ENCODE measurements around the gene PFKFB4.
"Not testable (repeated sequence)": the region's sequence is repeated elsewhere in the genome, so short reads cannot be mapped to it uniquely, and the experiment has no call there.

The PFKFB4 gene

DNA sequence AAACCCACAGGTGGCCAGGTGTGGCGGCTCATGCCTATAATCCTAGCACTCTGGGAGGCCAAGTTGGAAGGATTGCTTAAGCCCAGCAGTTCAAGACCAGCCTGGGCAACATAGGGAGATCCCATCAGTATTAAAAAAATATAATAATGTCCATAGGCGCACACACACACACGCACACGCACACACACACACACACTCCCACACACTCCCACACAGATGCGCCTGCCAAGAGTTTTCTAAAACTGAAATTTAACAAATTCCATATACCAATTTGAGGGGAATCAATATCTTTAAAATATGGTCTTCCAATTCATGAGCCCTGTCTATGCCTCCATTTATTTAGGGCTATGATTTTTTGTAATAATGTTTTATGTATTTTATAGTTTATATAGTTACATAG is 69.7 kb downstream of the PFKFB4 start:
- Mint-ChIP-seq H3K27ac (no peak overlapping the region), H3K4me1 (no peaks in the 10 kb centered on the region)
- no peak for ATAC-seq

DNA sequence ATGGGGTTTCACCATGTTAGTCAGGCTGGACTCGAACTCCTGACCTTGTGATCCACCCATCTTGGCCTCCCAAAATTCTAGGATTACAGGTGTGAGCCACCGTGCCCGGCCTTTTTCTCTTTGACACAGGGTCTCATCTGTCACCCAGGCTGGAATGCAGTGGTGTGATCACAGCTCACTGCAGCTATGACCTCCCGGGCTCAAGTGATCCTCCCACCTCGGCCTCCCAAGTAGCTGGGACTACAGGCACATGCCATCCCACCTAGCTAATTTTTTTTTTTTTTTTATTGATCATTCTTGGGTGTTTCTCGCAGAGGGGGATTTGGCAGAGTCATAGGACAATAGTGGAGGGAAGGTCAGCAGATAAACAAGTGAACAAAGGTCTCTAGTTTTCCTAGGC is 73.8 kb downstream of the PFKFB4 start:
- not testable (repeated sequence) for ATAC-seq; DNase-seq; H3K4me3 Mint-ChIP-seq; H3K27ac Mint-ChIP-seq; H3K27me3 Mint-ChIP-seq; H3K36me3 Mint-ChIP-seq (ENCODE audit: low read depth); H3K9me3 Mint-ChIP-seq
- peaks cover 25% of the 10 kb centered on the region for H3K4me1 Mint-ChIP-seq

More for the DNA sequence above, 69.7 kb downstream of the PFKFB4 start:
- H3K9me3 Mint-ChIP-seq: no peaks in the 10 kb centered on the region
- no peak overlapping the region for H3K4me3 Mint-ChIP-seq
- H3K27me3 Mint-ChIP-seq: no peaks in the 10 kb centered on the region
- DNase-seq: no peak
- H3K36me3 Mint-ChIP-seq (ENCODE audit: low read depth): no peaks in the 10 kb centered on the region

GRCh38 chr3:48480891-48481290 is 75.7 kb downstream of the PFKFB4 start:
- H3K27me3 Mint-ChIP-seq; H3K4me3 Mint-ChIP-seq; ATAC-seq; H3K27ac Mint-ChIP-seq; H3K9me3 Mint-ChIP-seq; H3K36me3 Mint-ChIP-seq (ENCODE audit: low read depth); DNase-seq: not testable (repeated sequence)
- H3K4me1 Mint-ChIP-seq: peaks cover 35% of the 10 kb centered on the region

GRCh38 chr3:48478626-48479555 is 77.7 kb downstream of the PFKFB4 start:
- no peaks in the 10 kb centered on the region for H3K27me3 Mint-ChIP-seq
- no peaks in the 10 kb centered on the region for H3K9me3 Mint-ChIP-seq
- H3K27ac Mint-ChIP-seq: peak overlapping the region; percentile 91
- H3K4me1 Mint-ChIP-seq: peaks cover 39% of the 10 kb centered on the region
- peaks cover 2% of the 10 kb centered on the region for H3K36me3 Mint-ChIP-seq (ENCODE audit: low read depth)
- ATAC-seq (peak; percentile 76), DNase-seq (peak; percentile 57)
- H3K4me3 Mint-ChIP-seq: peak overlapping the region; percentile 70

DNA sequence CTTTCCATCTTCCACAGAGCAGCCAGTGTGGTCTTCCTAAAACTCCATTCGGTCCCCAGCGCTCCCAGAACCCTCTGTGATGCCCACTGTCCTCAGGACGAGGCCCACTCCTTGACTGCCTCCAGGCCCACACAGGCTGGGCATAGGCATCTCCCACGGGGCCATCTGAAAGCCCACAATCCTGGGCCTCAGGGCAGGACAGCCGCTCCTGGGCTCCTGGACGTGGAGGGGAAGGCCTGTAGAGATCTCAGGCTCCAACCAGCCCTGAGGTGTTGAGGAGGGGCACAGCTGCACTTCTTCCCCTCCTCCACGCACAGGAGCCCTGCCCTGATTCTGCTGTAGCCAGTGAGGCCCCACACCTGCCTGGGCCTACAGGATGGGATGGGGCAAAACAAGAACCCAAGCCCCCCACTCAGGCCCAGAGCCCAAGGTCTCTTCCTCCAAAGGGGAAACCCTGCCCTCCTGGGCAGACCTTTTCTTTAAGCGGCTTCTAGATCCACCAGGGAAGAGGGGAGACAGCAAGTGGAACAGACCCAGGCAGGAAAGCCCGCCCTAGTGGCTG is 78.6 kb downstream of the PFKFB4 start:
- Mint-ChIP-seq H3K27ac (peak overlapping the region; percentile 91), H3K9me3 (no peaks in the 10 kb centered on the region), H3K4me1 (peaks cover 48% of the 10 kb centered on the region), H3K4me3 (peak overlapping the region; percentile 70), H3K27me3 (no peaks in the 10 kb centered on the region), H3K36me3 (ENCODE audit: low read depth) (peaks cover 2% of the 10 kb centered on the region)
- no peak for ATAC-seq
- no peak for DNase-seq

DNA sequence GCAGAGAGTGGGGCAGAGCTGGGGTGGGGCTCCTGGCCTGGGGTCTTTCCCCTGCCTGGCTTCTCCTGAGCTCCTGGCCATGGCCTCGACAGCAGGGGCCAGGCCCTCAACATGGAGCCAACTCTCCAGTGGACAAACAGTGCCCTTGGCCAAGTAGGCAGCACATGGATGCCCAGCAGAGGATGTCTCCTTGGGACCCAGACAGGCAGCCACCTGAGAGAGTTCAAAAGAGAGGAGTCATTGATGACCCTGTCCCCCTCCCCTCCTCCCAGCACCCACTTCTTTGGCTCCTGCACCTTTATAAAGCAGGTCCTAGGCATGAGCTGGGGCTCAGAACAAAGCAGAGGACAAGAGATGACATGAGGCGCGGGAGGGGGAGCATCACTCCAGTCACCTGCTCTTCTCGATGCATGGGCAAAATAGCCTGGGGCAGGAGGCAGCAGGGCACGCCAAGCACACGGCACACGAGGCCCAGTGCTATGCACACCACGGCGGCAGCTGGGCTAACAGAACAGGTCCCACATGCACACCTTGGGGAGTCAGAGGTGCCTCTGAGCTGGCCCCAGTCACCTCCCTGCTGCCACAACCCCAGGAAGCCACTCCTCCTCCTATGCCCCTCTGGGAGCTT is 80.1 kb downstream of the PFKFB4 start:
- no peaks in the 10 kb centered on the region for H3K27me3 Mint-ChIP-seq
- peaks cover 4% of the 10 kb centered on the region for H3K36me3 Mint-ChIP-seq (ENCODE audit: low read depth)
- ATAC-seq (no peak), DNase-seq (no peak)
- peaks cover 55% of the 10 kb centered on the region for H3K4me1 Mint-ChIP-seq
- no peak overlapping the region for H3K4me3 Mint-ChIP-seq
- H3K9me3 Mint-ChIP-seq: no peaks in the 10 kb centered on the region
- H3K27ac Mint-ChIP-seq: peak overlapping the region; percentile 91

- ATAC-seq (no peak), DNase-seq (no peak)
- Mint-ChIP-seq H3K27me3 (no peaks in the 10 kb centered on the region), H3K9me3 (no peaks in the 10 kb centered on the region), H3K4me1 (peaks cover 61% of the 10 kb centered on the region), H3K27ac (no peak overlapping the region), H3K4me3 (no peak overlapping the region), H3K36me3 (ENCODE audit: low read depth) (peaks cover 4% of the 10 kb centered on the region)
Measured at GRCh38 chr3:48475188-48475587, 81.4 kb downstream of the PFKFB4 start.

DNA sequence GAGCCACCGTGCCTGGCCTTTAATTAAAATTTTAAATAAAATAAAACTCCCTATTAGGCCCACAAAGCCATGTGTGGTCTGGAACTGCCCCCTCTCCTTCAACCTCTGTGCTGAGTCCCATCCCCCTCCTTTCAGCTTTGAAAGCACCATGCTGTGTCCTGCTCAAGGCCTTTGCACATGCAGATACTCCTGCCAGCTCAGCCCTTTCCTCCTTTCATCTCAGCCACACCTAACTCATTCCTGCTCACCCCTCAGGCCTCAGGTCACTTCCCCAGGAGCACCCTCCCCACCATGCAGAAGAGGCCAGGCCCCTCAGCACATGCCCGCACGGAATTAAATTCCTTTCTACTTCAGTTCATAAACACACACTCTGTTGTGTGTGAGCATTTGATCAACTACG is 82.0 kb downstream of the PFKFB4 start:
- Mint-ChIP-seq H3K27ac (peak overlapping the region; percentile 63), H3K9me3 (no peaks in the 10 kb centered on the region), H3K27me3 (no peaks in the 10 kb centered on the region), H3K4me1 (peaks cover 61% of the 10 kb centered on the region), H3K4me3 (no peak overlapping the region), H3K36me3 (ENCODE audit: low read depth) (peaks cover 4% of the 10 kb centered on the region)
- no peak for ATAC-seq
- no peak for DNase-seq

GRCh38 chr3:48474031-48474430 is 82.6 kb downstream of the PFKFB4 start:
- not testable (repeated sequence) for H3K36me3 Mint-ChIP-seq (ENCODE audit: low read depth); H3K4me3 Mint-ChIP-seq; H3K27me3 Mint-ChIP-seq; ATAC-seq; DNase-seq; H3K9me3 Mint-ChIP-seq
- peak overlapping the region; percentile 97 for H3K27ac Mint-ChIP-seq
- peaks cover 61% of the 10 kb centered on the region for H3K4me1 Mint-ChIP-seq

GRCh38 chr3:48473617-48473952 is 83.0 kb downstream of the PFKFB4 start:
- Mint-ChIP-seq H3K4me3 (peak overlapping the region; percentile 86), H3K36me3 (ENCODE audit: low read depth) (peaks cover 8% of the 10 kb centered on the region), H3K27ac (peak overlapping the region; percentile 97), H3K9me3 (no peaks in the 10 kb centered on the region), H3K27me3 (no peaks in the 10 kb centered on the region), H3K4me1 (peaks cover 61% of the 10 kb centered on the region)
- no peak for DNase-seq
- ATAC-seq: no peak

GRCh38 chr3:48472923-48473616 is 83.5 kb downstream of the PFKFB4 start:
- Mint-ChIP-seq H3K27me3 (no peaks in the 10 kb centered on the region), H3K27ac (peak overlapping the region; percentile 97), H3K9me3 (no peaks in the 10 kb centered on the region), H3K4me3 (peak overlapping the region; percentile 86), H3K4me1 (peaks cover 61% of the 10 kb centered on the region), H3K36me3 (ENCODE audit: low read depth) (peaks cover 12% of the 10 kb centered on the region)
- DNase-seq: peak; percentile 97
- ATAC-seq: peak; percentile 91

- H3K4me1 Mint-ChIP-seq: peaks cover 61% of the 10 kb centered on the region
- no peaks in the 10 kb centered on the region for H3K9me3 Mint-ChIP-seq
- no peak for DNase-seq
- no peaks in the 10 kb centered on the region for H3K27me3 Mint-ChIP-seq
- peak overlapping the region; percentile 86 for H3K4me3 Mint-ChIP-seq
- H3K36me3 Mint-ChIP-seq (ENCODE audit: low read depth): peaks cover 17% of the 10 kb centered on the region
- ATAC-seq: peak; percentile 13
- H3K27ac Mint-ChIP-seq: peak overlapping the region; percentile 97
Measured at GRCh38 chr3:48472673-48472922, 84.0 kb downstream of the PFKFB4 start.

DNA sequence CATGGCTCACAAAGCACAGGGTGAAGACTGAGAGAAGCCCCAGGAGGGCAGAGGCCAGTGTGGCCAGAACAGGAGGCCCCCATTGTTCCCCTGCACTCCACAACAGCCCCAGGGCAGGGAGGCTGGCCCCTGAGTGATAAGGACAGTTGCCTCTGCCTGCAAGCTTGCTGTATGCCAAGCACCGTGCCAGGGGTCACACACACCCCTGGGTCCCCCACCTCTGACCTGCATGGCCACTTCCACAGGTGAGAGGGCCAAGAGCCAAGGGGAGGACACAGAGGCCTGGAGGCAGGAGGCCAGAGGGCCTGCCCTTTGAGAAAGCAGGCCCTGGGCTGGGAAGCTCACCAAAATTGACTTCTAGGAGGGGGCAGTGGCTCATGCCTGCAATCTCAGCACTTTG is 86.3 kb downstream of the PFKFB4 start:
- H3K27me3 Mint-ChIP-seq: no peaks in the 10 kb centered on the region
- peaks cover 31% of the 10 kb centered on the region for H3K36me3 Mint-ChIP-seq (ENCODE audit: low read depth)
- ATAC-seq (no peak), DNase-seq (no peak)
- no peaks in the 10 kb centered on the region for H3K9me3 Mint-ChIP-seq
- H3K4me3 Mint-ChIP-seq: peak overlapping the region; percentile 35
- peak overlapping the region; percentile 80 for H3K27ac Mint-ChIP-seq
- peaks cover 69% of the 10 kb centered on the region for H3K4me1 Mint-ChIP-seq

- H3K9me3 Mint-ChIP-seq: no peaks in the 10 kb centered on the region
- H3K4me1 Mint-ChIP-seq: peaks cover 65% of the 10 kb centered on the region
- ATAC-seq: no peak
- H3K27ac Mint-ChIP-seq: peak overlapping the region; percentile 80
- DNase-seq: no peak
- peaks cover 31% of the 10 kb centered on the region for H3K36me3 Mint-ChIP-seq (ENCODE audit: low read depth)
- H3K27me3 Mint-ChIP-seq: no peaks in the 10 kb centered on the region
- peak overlapping the region; percentile 35 for H3K4me3 Mint-ChIP-seq
Measured at GRCh38 chr3:48469046-48469915, 87.3 kb downstream of the PFKFB4 start.

Data from activated naive CD8-positive, alpha-beta T cell treated with anti-CD3 and anti-CD28 coated beads, Interleukin-2, amount 50 U/mL, for 24 hours (primary cell).